ENCODE results near the gene REEP3. TPM values are rescaled to one million over a fixed set of nuclear protein-coding genes. Genes with fewer than 3 reads are reported as not detected.
"Not testable (repeated sequence)": the region's sequence is repeated elsewhere in the genome, so short reads cannot be mapped to it uniquely, and the experiment has no call there.

The REEP3 gene
- polyA plus RNA-seq, 1 experiment = 8.3 TPM

GRCh38 chr10:63493004-63493403, 28.2 kb upstream of the REEP3 start:
- ChIA-PET POLR2A (no interaction called here), CTCF (no interaction called here)
- DNase-seq (ENCODE audit: low read depth) = no peak
- Histone ChIP-seq H3K27me3 (ENCODE audit: control insufficient read depth, insufficient read depth, low read length) (no peaks in the 10 kb centered on the region), H3K4me3 (ENCODE audit: low read depth, low read length) (no peak overlapping the region), H3K36me3 (ENCODE audit: control insufficient read depth, insufficient read depth, low read length) (no peaks in the 10 kb centered on the region)
- no peak for TF ChIP-seq CTCF (IDR thresholded peaks at IDR 0.05; ENCODE audit: insufficient read depth, low read depth, low read length)

GRCh38 chr10:63494951-63495350, 26.2 kb upstream of the REEP3 start:
- CTCF ChIA-PET = interaction anchor here (1.7 kb wide), 1 partner anchor 10 kb away, joined by 4 read pairs; no protein-coding TSS in a partner anchor
- DNase-seq (ENCODE audit: low read depth) = no peak
- no peak for TF ChIP-seq CTCF (IDR thresholded peaks at IDR 0.05; ENCODE audit: insufficient read depth, low read depth, low read length)
- H3K36me3 ChIP-seq (ENCODE audit: control insufficient read depth, insufficient read depth, low read length) = no peaks in the 10 kb centered on the region
- H3K4me3 ChIP-seq (ENCODE audit: low read depth, low read length) = no peak overlapping the region
- POLR2A ChIA-PET = interaction anchor here (0.5 kb wide), 1 partner anchor 139 kb away, joined by 3 read pairs; no protein-coding TSS in a partner anchor
- no peaks in the 10 kb centered on the region for H3K27me3 ChIP-seq (ENCODE audit: control insufficient read depth, insufficient read depth, low read length)

DNA sequence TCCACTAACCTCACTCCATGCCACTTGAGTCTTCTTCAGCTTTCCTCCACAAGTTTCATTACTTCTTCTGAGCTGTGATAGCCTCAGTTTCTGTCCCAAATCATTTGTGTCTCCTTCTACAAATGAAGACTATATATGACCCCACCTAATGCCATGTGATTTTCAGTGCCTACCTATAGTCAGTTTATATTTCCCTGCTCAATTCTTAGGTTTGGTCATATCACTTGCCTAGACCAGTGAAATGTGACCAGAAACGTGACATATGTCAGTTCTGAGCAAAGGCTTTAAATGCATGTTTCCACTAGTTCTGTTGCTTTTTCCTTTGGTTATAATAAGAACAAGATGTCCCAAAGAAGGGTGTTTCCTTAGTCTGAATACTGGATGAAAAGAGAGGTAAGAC, 24.6 kb upstream of the REEP3 start:
- H3K36me3 ChIP-seq (ENCODE audit: control insufficient read depth, insufficient read depth, low read length) = no peaks in the 10 kb centered on the region
- no peaks in the 10 kb centered on the region for H3K27me3 ChIP-seq (ENCODE audit: control insufficient read depth, insufficient read depth, low read length)
- POLR2A ChIA-PET = no interaction called here
- DNase-seq (ENCODE audit: low read depth) = no peak
- TF ChIP-seq CTCF (IDR thresholded peaks at IDR 0.05; ENCODE audit: insufficient read depth, low read depth, low read length) = no peak
- CTCF ChIA-PET = interaction anchor here (1.7 kb wide), 1 partner anchor 8 kb away, joined by 4 read pairs; no protein-coding TSS in a partner anchor
- no peak overlapping the region for H3K4me3 ChIP-seq (ENCODE audit: low read depth, low read length)

DNA sequence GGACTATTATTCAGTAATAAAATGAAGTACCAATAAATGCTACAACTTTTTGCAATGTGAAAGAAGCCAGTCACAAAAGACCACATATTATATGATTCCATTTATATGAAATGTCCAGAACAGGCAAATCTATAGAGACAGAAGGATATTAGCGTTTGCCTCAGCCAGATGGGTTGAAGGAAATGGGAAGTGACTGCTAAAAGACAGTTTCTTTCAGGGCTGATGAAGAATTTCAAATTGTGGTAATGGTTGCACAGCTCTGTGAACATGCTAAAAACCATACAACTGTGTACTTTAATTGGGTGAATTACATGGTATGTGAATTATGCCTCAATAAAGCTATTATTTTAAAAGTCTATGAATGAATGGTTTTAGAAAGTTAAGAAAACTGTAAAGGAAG, 23.9 kb upstream of the REEP3 start:
- POLR2A ChIA-PET = no interaction called here
- CTCF ChIA-PET = no interaction called here
- no peak for TF ChIP-seq CTCF (IDR thresholded peaks at IDR 0.05; ENCODE audit: insufficient read depth, low read depth, low read length)

GRCh38 chr10:63498665-63499064, 22.5 kb upstream of the REEP3 start:
- no peaks in the 10 kb centered on the region for H3K36me3 ChIP-seq (ENCODE audit: control insufficient read depth, insufficient read depth, low read length)
- POLR2A ChIA-PET = no interaction called here
- CTCF ChIA-PET = no interaction called here

More for the DNA sequence above, 23.9 kb upstream of the REEP3 start:
- no peak for DNase-seq (ENCODE audit: low read depth)
- H3K4me3 ChIP-seq (ENCODE audit: low read depth, low read length) = no peak overlapping the region
- H3K36me3 ChIP-seq (ENCODE audit: control insufficient read depth, insufficient read depth, low read length) = no peaks in the 10 kb centered on the region
- H3K27me3 ChIP-seq (ENCODE audit: control insufficient read depth, insufficient read depth, low read length) = no peaks in the 10 kb centered on the region

DNA sequence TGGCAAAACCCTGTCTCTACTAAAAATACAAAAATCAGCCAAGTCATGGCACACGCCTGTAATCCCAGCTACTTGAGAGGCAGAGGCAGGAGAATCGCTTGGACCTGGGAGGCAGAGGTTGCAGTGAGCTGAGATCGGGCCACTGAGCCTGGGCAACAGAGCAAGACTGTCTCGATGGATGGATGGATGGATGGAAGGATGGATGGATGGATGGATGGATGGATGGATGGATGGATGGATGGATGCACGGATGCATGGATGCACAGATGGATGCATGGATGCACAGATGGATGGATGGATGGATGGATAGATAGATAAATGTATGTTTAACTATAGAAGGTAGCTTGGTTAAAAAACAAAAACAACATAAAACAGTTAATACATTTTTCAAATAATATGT, 20.6 kb upstream of the REEP3 start:
- H3K27me3 ChIP-seq (ENCODE audit: control insufficient read depth, insufficient read depth, low read length); H3K36me3 ChIP-seq (ENCODE audit: control insufficient read depth, insufficient read depth, low read length); POLR2A ChIA-PET; DNase-seq (ENCODE audit: low read depth); H3K4me3 ChIP-seq (ENCODE audit: low read depth, low read length): not testable (repeated sequence)
- CTCF ChIA-PET = interaction anchor here (1.4 kb wide), 1 partner anchor 117 kb away, joined by 3 read pairs; no protein-coding TSS in a partner anchor

More at GRCh38 chr10:63498665-63499064, 22.5 kb upstream of the REEP3 start:
- Histone ChIP-seq H3K4me3 (ENCODE audit: low read depth, low read length) (no peak overlapping the region), H3K27me3 (ENCODE audit: control insufficient read depth, insufficient read depth, low read length) (no peaks in the 10 kb centered on the region)
- TF ChIP-seq CTCF (IDR thresholded peaks at IDR 0.05; ENCODE audit: insufficient read depth, low read depth, low read length) = no peak
- DNase-seq (ENCODE audit: low read depth) = no peak
